SK-N-SH treated with all-trans-retinoic acid at 6 μM for 48 hours (cell line): ENCODE data around the gene CFAP100.

Source experiments
- GLIS3 ChIP-seq: fragments of 250-450 bp; sonication (Bioruptor Pico); IDR thresholded peaks from 2 replicates; pipeline ENCODE4 v1.5.0; 2020; ENCODE audit warnings: mild to moderate bottlenecking, moderate library complexity
- ISL1 ChIP-seq: fragments of 250-450 bp; sonication (Bioruptor Pico); IDR thresholded peaks from 2 replicates; pipeline ENCODE4 v2.1.2; 2022; ENCODE audit warnings: mild to moderate bottlenecking, moderate library complexity
- PPARA ChIP-seq: fragments of 250-450 bp; sonication (Bioruptor Pico); IDR thresholded peaks from 2 replicates; pipeline ENCODE4 v1.5.0; 2020; ENCODE audit warnings: mild to moderate bottlenecking, borderline replicate concordance
- ZFP3 ChIP-seq: fragments of 250-450 bp; sonication (Bioruptor Pico); IDR thresholded peaks from 2 replicates; pipeline ENCODE4 v1.5.0; 2020; ENCODE audit warnings: mild to moderate bottlenecking, moderate library complexity
- TF ChIP-seq, protein P1 (sequence below): fragments of 250-450 bp; sonication (Bioruptor Pico); IDR thresholded peaks from 2 replicates; pipeline ENCODE4 v1.5.1; 2020; ENCODE audit warnings: low read depth, mild to moderate bottlenecking, moderate library complexity

DNA sequence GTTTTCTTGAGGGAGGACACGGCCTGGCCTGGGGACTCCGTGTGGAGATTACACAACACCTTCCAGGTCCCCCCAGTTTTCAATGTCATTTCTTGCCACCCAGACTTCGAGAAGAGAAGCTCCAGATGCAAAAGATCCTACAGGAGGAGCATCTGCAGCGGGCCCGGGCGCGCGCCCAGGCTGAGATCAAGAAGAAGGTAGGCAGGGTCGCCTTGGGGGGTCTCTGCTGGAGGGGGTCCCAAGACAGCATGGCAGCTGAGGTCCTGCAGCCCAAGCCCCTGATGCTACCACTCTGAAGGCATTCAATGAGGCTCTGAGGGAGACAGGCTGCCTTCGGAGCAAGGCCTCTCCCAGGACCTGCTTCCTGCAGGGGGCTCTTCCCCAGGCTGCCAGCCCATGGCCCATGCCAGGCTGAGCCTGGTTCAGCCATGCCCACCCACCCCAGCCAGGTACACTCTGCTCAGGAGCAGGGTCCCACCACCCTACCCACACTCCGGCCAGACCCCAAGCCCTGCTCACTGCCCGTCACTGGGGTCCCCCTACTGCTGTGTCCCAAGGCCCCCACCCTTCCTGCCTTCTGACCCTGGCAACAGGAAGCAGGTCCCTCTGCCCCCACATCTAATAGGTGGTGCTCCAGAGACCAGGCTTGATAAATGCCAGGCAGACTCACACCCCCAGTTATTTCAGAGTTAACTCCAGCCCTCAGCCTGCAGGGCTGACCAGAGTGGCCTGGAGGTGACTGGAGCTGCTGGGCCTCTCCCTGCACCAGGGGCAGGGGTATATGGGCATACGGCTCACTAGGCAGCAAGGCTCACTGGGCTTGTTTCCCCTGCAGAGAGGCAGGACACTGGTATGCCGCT, 41.0 kb downstream of the CFAP100 start:
- TF ChIP-seq PPARA (no peak), ZFP3 (CRISPR knock-in tag) (no peak), GLIS3 (CRISPR knock-in tag) (no peak), ISL1 (CRISPR knock-in tag) (no peak)
- TF ChIP-seq, protein P1, sequence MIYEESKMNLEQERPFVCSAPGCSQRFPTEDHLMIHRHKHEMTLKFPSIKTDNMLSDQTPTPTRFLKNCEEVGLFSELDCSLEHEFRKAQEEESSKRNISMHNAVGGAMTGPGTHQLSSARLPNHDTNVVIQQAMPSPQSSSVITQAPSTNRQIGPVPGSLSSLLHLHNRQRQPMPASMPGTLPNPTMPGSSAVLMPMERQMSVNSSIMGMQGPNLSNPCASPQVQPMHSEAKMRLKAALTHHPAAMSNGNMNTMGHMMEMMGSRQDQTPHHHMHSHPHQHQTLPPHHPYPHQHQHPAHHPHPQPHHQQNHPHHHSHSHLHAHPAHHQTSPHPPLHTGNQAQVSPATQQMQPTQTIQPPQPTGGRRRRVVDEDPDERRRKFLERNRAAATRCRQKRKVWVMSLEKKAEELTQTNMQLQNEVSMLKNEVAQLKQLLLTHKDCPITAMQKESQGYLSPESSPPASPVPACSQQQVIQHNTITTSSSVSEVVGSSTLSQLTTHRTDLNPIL (CRISPR knock-in tag) = no peak
